A673 (cell line): ENCODE results near the gene MDGA2.

Experiments used
- EZH2 ChIP-seq: fragments of 200-600 bp; sonication (generic); IDR thresholded peaks from 2 replicates; pipeline ENCODE4 v1.6.1; 2017; ENCODE audit warnings: borderline replicate concordance, low read depth, mild to moderate bottlenecking, mixed read lengths, antibody characterized with exemption, low read length; ENCODE audit not compliant: poor library complexity, severe bottlenecking
- TF ChIP-seq, protein P1 (sequence below): fragments of 300-800, 200-600 bp; sonication (generic); conservative IDR thresholded peaks from 2 replicates; pipeline ENCODE4 v1.5.1; 2017; ENCODE audit warnings: low read depth, mild to moderate bottlenecking, antibody characterized with exemption, low read length, moderate library complexity, mixed read lengths

DNA sequence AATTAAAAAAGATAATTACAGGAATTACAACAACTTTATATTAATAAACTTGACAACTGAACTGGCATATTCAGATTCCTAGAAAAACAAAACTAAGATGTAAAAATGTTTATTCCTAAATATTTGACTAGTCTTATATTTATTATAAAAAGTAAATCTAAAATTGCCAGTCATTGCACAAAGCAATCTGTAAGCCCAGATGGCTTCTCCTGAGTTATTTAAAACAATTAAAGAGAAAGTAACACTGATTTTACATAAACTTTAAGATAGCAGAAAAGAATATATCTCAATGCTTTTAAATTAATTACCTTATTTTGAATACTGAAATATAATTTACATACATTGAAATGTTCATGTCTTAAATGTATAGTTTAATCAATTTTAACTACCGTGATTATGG is 589.7 kb downstream of the MDGA2 start:
- TF ChIP-seq EZH2 = no peak
- TF ChIP-seq, protein P1, sequence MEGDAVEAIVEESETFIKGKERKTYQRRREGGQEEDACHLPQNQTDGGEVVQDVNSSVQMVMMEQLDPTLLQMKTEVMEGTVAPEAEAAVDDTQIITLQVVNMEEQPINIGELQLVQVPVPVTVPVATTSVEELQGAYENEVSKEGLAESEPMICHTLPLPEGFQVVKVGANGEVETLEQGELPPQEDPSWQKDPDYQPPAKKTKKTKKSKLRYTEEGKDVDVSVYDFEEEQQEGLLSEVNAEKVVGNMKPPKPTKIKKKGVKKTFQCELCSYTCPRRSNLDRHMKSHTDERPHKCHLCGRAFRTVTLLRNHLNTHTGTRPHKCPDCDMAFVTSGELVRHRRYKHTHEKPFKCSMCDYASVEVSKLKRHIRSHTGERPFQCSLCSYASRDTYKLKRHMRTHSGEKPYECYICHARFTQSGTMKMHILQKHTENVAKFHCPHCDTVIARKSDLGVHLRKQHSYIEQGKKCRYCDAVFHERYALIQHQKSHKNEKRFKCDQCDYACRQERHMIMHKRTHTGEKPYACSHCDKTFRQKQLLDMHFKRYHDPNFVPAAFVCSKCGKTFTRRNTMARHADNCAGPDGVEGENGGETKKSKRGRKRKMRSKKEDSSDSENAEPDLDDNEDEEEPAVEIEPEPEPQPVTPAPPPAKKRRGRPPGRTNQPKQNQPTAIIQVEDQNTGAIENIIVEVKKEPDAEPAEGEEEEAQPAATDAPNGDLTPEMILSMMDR = no peak
